ENCODE results near the gene RUFY1.
"Not testable (repeated sequence)": the region's sequence is repeated elsewhere in the genome, so short reads cannot be mapped to it uniquely, and the experiment has no call there.

GRCh38 chr5:179650245-179650644 is 99.9 kb downstream of the RUFY1 start:
- TF ChIP-seq POLR2A (IDR thresholded peaks at IDR 0.05; ENCODE audit: low read depth, low read length); SPI1 (IDR thresholded peaks at IDR 0.05; ENCODE audit: low read depth, low read length); POLR2AphosphoS5 (IDR thresholded peaks at IDR 0.05; ENCODE audit: low read depth, low read length); TAF1 (IDR thresholded peaks at IDR 0.05; ENCODE audit: low read depth, low read length); PAX5 (IDR thresholded peaks at IDR 0.05; ENCODE audit: insufficient read depth, low read length, severe bottlenecking): not testable (repeated sequence)
